ENCODE measurements around the gene SLIT1.

DNA sequence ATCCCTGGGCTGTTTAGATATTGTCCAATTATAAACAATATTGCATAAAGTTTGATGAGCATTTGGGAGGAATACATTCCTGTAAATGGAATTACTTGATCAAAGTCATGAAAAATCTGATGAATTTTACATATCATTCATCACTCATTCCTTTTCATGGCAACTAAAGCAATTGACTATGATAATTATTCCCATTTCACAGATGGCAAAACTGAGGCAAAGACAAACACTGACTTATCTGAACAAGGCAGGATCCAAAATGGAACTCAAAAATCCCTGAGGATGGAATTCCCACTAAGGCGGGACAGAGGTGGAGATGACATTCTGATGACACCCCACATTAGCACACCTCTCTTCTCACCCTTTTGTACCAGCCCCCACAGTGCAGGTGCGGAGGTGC is 17.1 kb downstream of the SLIT1 start:
- TF ChIP-seq POLR2AphosphoS5 (IDR thresholded peaks at IDR 0.05; ENCODE audit: borderline replicate concordance, low read depth, low read length) (no peak), EZH2 (IDR thresholded peaks at IDR 0.05) (no peak), FOXP2 (optimal IDR thresholded peaks at IDR 0.05; ENCODE audit: control extremely low read depth, extremely low read length, insufficient read depth) (no peak)

Data from SK-N-MC (cell line).